H1 (cell line): ENCODE measurements around the gene GLB1L2. TPM values are rescaled to one million over a fixed set of nuclear protein-coding genes. Genes with fewer than 3 reads are reported as not detected.

Experiments used
- KDM5A ChIP-seq: fragments of 200-600 bp; IDR thresholded peaks from 2 replicates; pipeline ENCODE4 v1.7.1; 2012; ENCODE audit warnings: mild to moderate bottlenecking, low read length, inconsistent platforms, mixed read lengths
- RNF2 ChIP-seq: fragments of 200-900, 300-1000 bp; sonication (generic); IDR thresholded peaks from 2 replicates; pipeline ENCODE4 v1.7.1; 2016; ENCODE audit warnings: borderline replicate concordance, low read depth, mild to moderate bottlenecking, antibody characterized with exemption, low read length; ENCODE audit not compliant: poor library complexity, severe bottlenecking; ENCODE audit errors: missing control alignments
- SRF ChIP-seq: IDR thresholded peaks from 2 replicates; pipeline ENCODE4 v1.6.1; 2011; ENCODE audit warnings: mild to moderate bottlenecking, low read depth, low read length, moderate library complexity
- TEAD4 ChIP-seq: IDR thresholded peaks from 2 replicates; pipeline ENCODE4 v1.6.1; 2012; ENCODE audit warnings: low read depth, low read length, inconsistent platforms, mixed read lengths
- polyA plus RNA-seq, 7 experiments: library from polyadenylated mRNA; depleted of rRNA in 3 of 7; stranded (reverse) in 5 of 7; unstranded in 2 of 7; fragments of >200 nt in 5 of 7; fragments of 200-250 nt in 2 of 7; gene quantifications; 1 replicate in 5 of 7; 2 replicates in 1 of 7; 4 replicates in 1 of 7; pipeline versions ENCODE4 v1.2.1 to v1.2.3, GENCODE V29; 2011 to 2013; ENCODE audit warnings: missing spikeins in 2 of 7, mixed read lengths in 2 of 7
- total RNA-seq: library from RNA; stranded (reverse); fragmentation: NEBNext Ultra II Directional; extraction: Animal tissue kit (Norgen Biotek cat#: 25700); gene quantifications from 2 replicates; pipeline ENCODE4 v1.2.1, GENCODE V29; 2021
- TF ChIP-seq, protein P1 (sequence below): fragments of 300-600 bp; sonication (generic); IDR thresholded peaks from 2 replicates; pipeline ENCODE4 v1.7.1; 2012; ENCODE audit warnings: low read length, moderate library complexity, mild to moderate bottlenecking, inconsistent platforms; ENCODE audit not compliant: insufficient replicate concordance
- TF ChIP-seq, protein P2 (sequence below): IDR thresholded peaks from 2 replicates; pipeline ENCODE4 v1.6.1; 2012; ENCODE audit warnings: low read length, inconsistent platforms
- TF ChIP-seq, protein P3 (sequence below): IDR thresholded peaks from 2 replicates; pipeline ENCODE4 v1.6.1; 2011; ENCODE audit warnings: low read depth, mild to moderate bottlenecking, low read length; ENCODE audit not compliant: insufficient read depth

The GLB1L2 gene
- total and polyA plus RNA-seq, 2 of the 8 experiments (the other 6 are each of a cell fraction or from before 2014, with no cell fraction given) = 4.4 to 7.9 TPM

DNA sequence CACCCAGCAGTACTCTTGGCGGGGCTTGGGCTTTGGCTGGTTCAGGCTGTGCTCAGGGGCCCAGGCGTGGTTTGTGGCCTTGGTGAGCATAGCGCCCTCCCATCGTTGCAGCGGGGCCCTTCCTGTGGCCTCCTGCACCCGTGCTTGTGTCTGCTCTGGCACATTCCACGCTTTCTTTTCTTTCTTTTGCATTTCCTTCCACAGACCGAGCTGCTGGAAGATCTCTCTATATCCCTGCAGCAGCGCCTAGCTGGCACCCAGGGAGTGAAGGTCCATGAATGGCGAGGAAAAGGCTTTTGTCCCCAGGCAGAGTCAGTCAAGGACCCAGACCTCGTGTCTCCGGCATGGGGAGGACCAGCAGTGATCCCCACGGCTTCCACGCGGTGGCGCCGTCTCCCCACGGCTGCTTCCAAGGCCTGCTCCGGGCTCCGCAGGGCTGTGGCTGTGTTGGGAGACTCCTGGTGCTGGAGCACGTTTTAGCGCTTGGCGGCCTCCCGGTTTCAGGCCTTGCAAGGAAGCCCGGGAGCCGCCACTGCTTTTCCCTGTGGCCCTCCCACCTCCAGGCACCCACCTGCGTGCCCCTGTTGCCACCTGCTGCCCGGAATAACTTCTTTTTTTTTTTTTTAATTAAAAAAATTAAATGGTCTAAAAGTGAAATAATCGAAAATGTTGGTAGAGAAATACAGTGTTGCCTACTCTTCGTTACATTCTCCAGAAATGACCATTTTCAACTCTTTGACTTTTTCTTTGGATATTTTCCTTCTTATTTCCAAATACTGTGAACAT, 28.5 kb downstream of the GLB1L2 start (continued):
- TF ChIP-seq, protein P1, sequence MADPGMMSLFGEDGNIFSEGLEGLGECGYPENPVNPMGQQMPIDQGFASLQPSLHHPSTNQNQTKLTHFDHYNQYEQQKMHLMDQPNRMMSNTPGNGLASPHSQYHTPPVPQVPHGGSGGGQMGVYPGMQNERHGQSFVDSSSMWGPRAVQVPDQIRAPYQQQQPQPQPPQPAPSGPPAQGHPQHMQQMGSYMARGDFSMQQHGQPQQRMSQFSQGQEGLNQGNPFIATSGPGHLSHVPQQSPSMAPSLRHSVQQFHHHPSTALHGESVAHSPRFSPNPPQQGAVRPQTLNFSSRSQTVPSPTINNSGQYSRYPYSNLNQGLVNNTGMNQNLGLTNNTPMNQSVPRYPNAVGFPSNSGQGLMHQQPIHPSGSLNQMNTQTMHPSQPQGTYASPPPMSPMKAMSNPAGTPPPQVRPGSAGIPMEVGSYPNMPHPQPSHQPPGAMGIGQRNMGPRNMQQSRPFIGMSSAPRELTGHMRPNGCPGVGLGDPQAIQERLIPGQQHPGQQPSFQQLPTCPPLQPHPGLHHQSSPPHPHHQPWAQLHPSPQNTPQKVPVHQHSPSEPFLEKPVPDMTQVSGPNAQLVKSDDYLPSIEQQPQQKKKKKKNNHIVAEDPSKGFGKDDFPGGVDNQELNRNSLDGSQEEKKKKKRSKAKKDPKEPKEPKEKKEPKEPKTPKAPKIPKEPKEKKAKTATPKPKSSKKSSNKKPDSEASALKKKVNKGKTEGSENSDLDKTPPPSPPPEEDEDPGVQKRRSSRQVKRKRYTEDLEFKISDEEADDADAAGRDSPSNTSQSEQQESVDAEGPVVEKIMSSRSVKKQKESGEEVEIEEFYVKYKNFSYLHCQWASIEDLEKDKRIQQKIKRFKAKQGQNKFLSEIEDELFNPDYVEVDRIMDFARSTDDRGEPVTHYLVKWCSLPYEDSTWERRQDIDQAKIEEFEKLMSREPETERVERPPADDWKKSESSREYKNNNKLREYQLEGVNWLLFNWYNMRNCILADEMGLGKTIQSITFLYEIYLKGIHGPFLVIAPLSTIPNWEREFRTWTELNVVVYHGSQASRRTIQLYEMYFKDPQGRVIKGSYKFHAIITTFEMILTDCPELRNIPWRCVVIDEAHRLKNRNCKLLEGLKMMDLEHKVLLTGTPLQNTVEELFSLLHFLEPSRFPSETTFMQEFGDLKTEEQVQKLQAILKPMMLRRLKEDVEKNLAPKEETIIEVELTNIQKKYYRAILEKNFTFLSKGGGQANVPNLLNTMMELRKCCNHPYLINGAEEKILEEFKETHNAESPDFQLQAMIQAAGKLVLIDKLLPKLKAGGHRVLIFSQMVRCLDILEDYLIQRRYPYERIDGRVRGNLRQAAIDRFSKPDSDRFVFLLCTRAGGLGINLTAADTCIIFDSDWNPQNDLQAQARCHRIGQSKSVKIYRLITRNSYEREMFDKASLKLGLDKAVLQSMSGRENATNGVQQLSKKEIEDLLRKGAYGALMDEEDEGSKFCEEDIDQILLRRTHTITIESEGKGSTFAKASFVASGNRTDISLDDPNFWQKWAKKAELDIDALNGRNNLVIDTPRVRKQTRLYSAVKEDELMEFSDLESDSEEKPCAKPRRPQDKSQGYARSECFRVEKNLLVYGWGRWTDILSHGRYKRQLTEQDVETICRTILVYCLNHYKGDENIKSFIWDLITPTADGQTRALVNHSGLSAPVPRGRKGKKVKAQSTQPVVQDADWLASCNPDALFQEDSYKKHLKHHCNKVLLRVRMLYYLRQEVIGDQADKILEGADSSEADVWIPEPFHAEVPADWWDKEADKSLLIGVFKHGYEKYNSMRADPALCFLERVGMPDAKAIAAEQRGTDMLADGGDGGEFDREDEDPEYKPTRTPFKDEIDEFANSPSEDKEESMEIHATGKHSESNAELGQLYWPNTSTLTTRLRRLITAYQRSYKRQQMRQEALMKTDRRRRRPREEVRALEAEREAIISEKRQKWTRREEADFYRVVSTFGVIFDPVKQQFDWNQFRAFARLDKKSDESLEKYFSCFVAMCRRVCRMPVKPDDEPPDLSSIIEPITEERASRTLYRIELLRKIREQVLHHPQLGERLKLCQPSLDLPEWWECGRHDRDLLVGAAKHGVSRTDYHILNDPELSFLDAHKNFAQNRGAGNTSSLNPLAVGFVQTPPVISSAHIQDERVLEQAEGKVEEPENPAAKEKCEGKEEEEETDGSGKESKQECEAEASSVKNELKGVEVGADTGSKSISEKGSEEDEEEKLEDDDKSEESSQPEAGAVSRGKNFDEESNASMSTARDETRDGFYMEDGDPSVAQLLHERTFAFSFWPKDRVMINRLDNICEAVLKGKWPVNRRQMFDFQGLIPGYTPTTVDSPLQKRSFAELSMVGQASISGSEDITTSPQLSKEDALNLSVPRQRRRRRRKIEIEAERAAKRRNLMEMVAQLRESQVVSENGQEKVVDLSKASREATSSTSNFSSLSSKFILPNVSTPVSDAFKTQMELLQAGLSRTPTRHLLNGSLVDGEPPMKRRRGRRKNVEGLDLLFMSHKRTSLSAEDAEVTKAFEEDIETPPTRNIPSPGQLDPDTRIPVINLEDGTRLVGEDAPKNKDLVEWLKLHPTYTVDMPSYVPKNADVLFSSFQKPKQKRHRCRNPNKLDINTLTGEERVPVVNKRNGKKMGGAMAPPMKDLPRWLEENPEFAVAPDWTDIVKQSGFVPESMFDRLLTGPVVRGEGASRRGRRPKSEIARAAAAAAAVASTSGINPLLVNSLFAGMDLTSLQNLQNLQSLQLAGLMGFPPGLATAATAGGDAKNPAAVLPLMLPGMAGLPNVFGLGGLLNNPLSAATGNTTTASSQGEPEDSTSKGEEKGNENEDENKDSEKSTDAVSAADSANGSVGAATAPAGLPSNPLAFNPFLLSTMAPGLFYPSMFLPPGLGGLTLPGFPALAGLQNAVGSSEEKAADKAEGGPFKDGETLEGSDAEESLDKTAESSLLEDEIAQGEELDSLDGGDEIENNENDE = no peak
- TF ChIP-seq KDM5A = no peak
- TF ChIP-seq TEAD4 = no peak
- TF ChIP-seq, protein P2, sequence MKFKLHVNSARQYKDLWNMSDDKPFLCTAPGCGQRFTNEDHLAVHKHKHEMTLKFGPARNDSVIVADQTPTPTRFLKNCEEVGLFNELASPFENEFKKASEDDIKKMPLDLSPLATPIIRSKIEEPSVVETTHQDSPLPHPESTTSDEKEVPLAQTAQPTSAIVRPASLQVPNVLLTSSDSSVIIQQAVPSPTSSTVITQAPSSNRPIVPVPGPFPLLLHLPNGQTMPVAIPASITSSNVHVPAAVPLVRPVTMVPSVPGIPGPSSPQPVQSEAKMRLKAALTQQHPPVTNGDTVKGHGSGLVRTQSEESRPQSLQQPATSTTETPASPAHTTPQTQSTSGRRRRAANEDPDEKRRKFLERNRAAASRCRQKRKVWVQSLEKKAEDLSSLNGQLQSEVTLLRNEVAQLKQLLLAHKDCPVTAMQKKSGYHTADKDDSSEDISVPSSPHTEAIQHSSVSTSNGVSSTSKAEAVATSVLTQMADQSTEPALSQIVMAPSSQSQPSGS = 0 out of 2 replicates have a peak, but pooled peaks have one; percentile 46
- TF ChIP-seq, protein P3, sequence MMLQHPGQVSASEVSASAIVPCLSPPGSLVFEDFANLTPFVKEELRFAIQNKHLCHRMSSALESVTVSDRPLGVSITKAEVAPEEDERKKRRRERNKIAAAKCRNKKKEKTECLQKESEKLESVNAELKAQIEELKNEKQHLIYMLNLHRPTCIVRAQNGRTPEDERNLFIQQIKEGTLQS = no peak
- no peak for TF ChIP-seq RNF2
- no peak for TF ChIP-seq SRF
